Heart left ventricle (tissue), 16 donors: ENCODE results near the gene LRMDA. TPM values are rescaled to one million over a fixed set of nuclear protein-coding genes. Genes with fewer than 3 reads are reported as not detected.
"Not testable (repeated sequence)": the region's sequence is repeated elsewhere in the genome, so short reads cannot be mapped to it uniquely, and the experiment has no call there.

Experiments used
- ATAC-seq, 4 donors: fragments of 200-7000 bp; cut with Tn5 transposase; one replicate each; pipeline ENCODE4 v1.9.1; 2020 to 2022; ENCODE audit warnings: moderate library complexity in 4 of 4, mild to moderate bottlenecking in 3 of 4, moderate number of reproducible peaks in 1 of 4
- DNase-seq, 5 donors: peaks; one replicate each; pipeline ENCODE4 v3.0.0-alpha.2; 2020
- H3K27ac ChIP-seq, 12 donors: fragments of 200-600 bp; sonication (generic) in 4 of 12; one replicate each; pipeline versions ENCODE4 v1.5.0 to v1.8.0; 2016 to 2022; ENCODE audit warnings: mild to moderate bottlenecking in 2 of 12
- H3K27me3 ChIP-seq, 9 donors: fragments of 200-600 bp; sonication (generic) in 2 of 9; one replicate each; pipeline versions ENCODE4 v1.5.1 to v1.8.0; 2016 to 2022; ENCODE audit warnings: mild to moderate bottlenecking in 3 of 9
- H3K36me3 ChIP-seq, 9 donors: fragments of 200-600 bp; sonication (generic) in 2 of 9; one replicate each; pipeline versions ENCODE4 v1.5.0 to v1.8.0; 2018 to 2022; ENCODE audit warnings: mild to moderate bottlenecking in 2 of 9
- H3K4me1 ChIP-seq, 12 donors: fragments of 200-600 bp; sonication (generic) in 4 of 12; one replicate each; pipeline versions ENCODE4 v1.5.0 to v1.8.0; 2016 to 2022; ENCODE audit warnings: mild to moderate bottlenecking in 3 of 12
- H3K4me3 ChIP-seq, 12 donors: fragments of 200-600 bp; sonication (generic) in 4 of 12; one replicate each; pipeline versions ENCODE4 v1.5.0 to v1.8.0; 2017 to 2022; ENCODE audit warnings: mild to moderate bottlenecking in 9 of 12, moderate library complexity in 4 of 12
- H3K9me3 ChIP-seq, 12 donors: fragments of 200-600 bp; sonication (generic) in 4 of 12; one replicate each; pipeline versions ENCODE4 v1.5.0 to v1.8.0; 2016 to 2022; ENCODE audit warnings: mild to moderate bottlenecking in 1 of 12
- POLR2A ChIP-seq, 2 donors: fragments of 450-650 bp; IDR thresholded peaks; one replicate each; pipeline ENCODE4 v1.6.1; 2017; ENCODE audit warnings: antibody characterized with exemption in 2 of 2, mild to moderate bottlenecking in 2 of 2, moderate library complexity in 2 of 2
- WGBS, 4 donors: extraction: QIAGEN DNeasy Blood & Tissue Kit in 2 of 4; methylation state at CpG; one replicate each; pipeline versions ENCODE4 v1.1.5 to v1.1.7; 2013 to 2018; 5-methylcytosine and 5-hydroxymethylcytosine counted together
- intact Hi-C, 10 donors: fragments of 100-400 bp; cut with DNase I; formaldehyde crosslinking; loops; one replicate each; pipeline versions ENCODE4 v1.11.1 to v1.14.2; 2022
- polyA plus RNA-seq, 2 donors: library from polyadenylated mRNA; stranded (reverse); fragments of 200-250 nt; gene quantifications; one replicate each; pipeline ENCODE4 v1.2.3, GENCODE V29; 2013
- total RNA-seq, 9 donors: library from RNA; depleted of rRNA in 2 of 9; stranded (reverse); fragments of >200 nt in 2 of 9; fragmentation: NEBNext Ultra II Directional in 3 of 9; extraction: Animal tissue kit (Norgen Biotek cat#: 25700) in 3 of 9; gene quantifications; one replicate each; pipeline versions ENCODE4 v1.1.0 to v1.2.4, GENCODE V29; 2016 to 2023
- TF ChIP-seq, protein P1 (sequence below), 12 donors: fragments of 200-600 bp; sonication (generic) in 4 of 12; IDR thresholded peaks; one replicate each; pipeline versions ENCODE4 v1.5.0 to v1.8.0; 2018 to 2022; ENCODE audit warnings: antibody characterized with exemption in 12 of 12, mild to moderate bottlenecking in 5 of 12
- donor health status: ischemic (EF 13 %, LVEDD 7.1; RV severe dilation, severe dysfunction).
- donor health status: healthy with polysubstance abuse.
- donor health status: DM: no; HTN: yes; CAD: no.
- donor health status: DM: no; HTN: no; CAD: no.
- donor health status: ischemic (EF 25% LVEDD 6.9; RV normal size, moderate dysfunction).
- donor health status: ischemic (EF 25% LVEDD 5.7; RV mildly dilated, moderate dysfunction).
- donor health status: healthy.
- donor health status: DM: yes; HTN: yes; CAD: no.
- donor health status: ischemic (EF 35%, LVEDD 5.7; RV mildly dilated, moderate dysfunction).
- donor health status: nonischemic (EF 11% LVEDD 7.7; RV severe dilation, severe dysfunction).
- donor health status: DM: yes; HTN: yes; CAD: no.
- donor health status: PGD.
- donor health status: ischemic (EF 29% LVEDD 5.4; RV normal size, mild dysfunction).
- donor health status: nonischemic (EF 23%, LVEDD 6.1; RV moderate dilation, normal function).

LRMDA gene
- total and polyA plus RNA-seq, 11 donors: 2.4 to 34.4 (median 14.9) TPM

DNA sequence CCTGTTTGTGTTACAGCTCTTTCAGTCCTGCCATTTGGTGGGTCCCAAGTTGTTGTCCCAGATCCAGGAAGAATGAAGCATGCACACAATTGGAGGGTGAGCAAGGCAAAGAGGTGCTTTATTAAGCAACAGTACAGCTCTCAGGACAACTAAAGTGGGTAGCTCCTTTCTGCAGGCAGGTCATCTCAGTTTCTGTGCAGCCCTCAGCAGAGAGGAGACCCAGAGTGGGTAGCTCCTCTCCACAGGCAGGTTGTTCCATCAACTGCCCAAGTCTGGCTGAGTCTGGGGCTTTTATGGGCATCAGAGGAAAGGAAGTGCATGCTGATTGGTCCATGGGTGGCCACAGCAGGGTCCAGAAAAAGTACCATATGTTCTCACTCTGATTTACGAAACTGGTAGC lies 624.5 kb downstream of the LRMDA start:
- intact Hi-C loops: no loop called here
- no peak for TF ChIP-seq POLR2A (IDR thresholded peaks at IDR 0.05)
- TF ChIP-seq, protein P1, sequence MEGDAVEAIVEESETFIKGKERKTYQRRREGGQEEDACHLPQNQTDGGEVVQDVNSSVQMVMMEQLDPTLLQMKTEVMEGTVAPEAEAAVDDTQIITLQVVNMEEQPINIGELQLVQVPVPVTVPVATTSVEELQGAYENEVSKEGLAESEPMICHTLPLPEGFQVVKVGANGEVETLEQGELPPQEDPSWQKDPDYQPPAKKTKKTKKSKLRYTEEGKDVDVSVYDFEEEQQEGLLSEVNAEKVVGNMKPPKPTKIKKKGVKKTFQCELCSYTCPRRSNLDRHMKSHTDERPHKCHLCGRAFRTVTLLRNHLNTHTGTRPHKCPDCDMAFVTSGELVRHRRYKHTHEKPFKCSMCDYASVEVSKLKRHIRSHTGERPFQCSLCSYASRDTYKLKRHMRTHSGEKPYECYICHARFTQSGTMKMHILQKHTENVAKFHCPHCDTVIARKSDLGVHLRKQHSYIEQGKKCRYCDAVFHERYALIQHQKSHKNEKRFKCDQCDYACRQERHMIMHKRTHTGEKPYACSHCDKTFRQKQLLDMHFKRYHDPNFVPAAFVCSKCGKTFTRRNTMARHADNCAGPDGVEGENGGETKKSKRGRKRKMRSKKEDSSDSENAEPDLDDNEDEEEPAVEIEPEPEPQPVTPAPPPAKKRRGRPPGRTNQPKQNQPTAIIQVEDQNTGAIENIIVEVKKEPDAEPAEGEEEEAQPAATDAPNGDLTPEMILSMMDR (IDR thresholded peaks at IDR 0.05): no peak
- no peak for DNase-seq

DNA sequence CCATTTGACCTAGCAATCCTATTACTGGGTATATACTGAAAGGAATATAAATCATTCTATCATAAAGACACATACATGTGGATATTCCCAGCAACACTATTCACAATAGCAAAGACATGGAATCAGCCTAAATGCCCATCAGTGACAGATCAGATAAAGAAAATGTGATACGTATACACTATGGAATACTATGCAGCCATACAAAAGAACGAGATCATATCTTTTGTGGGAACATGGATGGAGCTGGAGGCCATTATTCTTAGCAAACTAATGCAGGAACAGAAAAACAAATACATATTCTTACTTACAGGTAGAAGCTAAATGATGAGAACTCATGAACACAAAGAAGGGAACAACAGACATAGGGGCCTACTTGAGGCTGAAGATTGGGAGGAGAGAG lies 629.6 kb downstream of the LRMDA start:
- intact Hi-C loops, H3K9me3 ChIP-seq, H3K4me3 ChIP-seq, H3K36me3 ChIP-seq, ATAC-seq, H3K4me1 ChIP-seq, H3K27ac ChIP-seq, H3K27me3 ChIP-seq, DNase-seq: not testable (repeated sequence)
- WGBS, 4 donors: 95 to 98% (median 96%) methylated on average over 2 of the region's 2 CpGs

More for the DNA sequence above, 624.5 kb downstream of the LRMDA start:
- no peak for ATAC-seq
- H3K9me3 ChIP-seq: peaks cover 0 to 17% (median 0%) of the 10 kb centered on the region in 12 donors
- H3K27ac ChIP-seq: no peak overlapping the region
- H3K4me1 ChIP-seq: no peaks in the 10 kb centered on the region
- no peaks in the 10 kb centered on the region for H3K36me3 ChIP-seq
- H3K27me3 ChIP-seq: no peaks in the 10 kb centered on the region
- H3K4me3 ChIP-seq: no peak overlapping the region
- 86 to 100% (median 93%) methylated on average over 1 of the region's 1 CpG for WGBS, 4 donors

DNA sequence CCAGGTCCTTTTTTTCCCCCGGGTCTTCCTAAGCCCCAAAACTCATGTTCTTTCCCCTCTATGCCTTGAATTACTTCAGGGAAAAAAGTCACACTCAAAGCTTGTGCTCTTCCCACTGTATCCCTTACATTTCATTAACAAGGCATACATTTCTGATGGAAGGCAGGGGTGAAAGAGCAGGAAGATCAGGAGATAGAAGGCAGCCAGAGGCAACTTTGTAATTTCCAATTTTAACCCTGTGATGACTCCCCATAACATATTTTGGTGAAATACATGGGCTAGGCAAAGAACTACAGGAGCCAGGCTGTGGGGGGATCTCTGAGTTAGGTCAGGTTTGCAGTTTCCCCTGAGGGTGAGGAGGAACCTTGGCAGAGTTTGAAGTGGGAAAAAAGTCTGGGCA lies 635.0 kb downstream of the LRMDA start:
- Histone ChIP-seq H3K27me3 (no peaks in the 10 kb centered on the region), H3K4me3 (no peak overlapping the region), H3K9me3 (peaks cover 0 to 5% (median 0%) of the 10 kb centered on the region in 12 donors), H3K27ac (no peak overlapping the region), H3K4me1 (no peaks in the 10 kb centered on the region), H3K36me3 (no peaks in the 10 kb centered on the region)
- no peak for DNase-seq
- WGBS, 4 donors: 90 to 96% (median 95%) methylated on average over 1 of the region's 1 CpG
- intact Hi-C loops: no loop called here
- no peak for TF ChIP-seq POLR2A (IDR thresholded peaks at IDR 0.05)
- TF ChIP-seq, protein P1 (IDR thresholded peaks at IDR 0.05): no peak
- ATAC-seq: no peak

DNA sequence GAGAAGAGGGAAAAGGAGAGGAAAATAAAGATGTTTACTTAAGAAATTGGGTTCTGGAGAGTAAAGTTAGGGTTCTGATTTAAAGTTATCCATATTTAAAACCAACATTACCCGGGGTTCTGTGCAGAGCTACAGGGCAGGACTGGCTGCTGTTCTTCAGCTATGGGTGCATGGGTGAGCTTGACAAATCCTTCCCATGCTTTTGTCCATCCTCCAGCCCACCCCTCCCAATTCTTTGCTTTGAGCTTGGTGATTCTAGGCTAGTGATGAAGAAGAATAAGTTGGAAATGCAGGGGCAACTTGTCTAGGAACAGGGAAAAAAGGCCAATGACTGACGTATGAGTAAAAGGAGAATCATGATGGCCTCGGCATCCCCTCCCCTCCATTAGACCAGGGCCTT lies 636.0 kb downstream of the LRMDA start:
- no peak for DNase-seq
- 96 to 98% (median 96%) methylated on average over 3 of the region's 3 CpGs for WGBS, 4 donors
- Histone ChIP-seq H3K9me3 (peaks cover 0 to 5% (median 0%) of the 10 kb centered on the region in 12 donors), H3K4me3 (no peak overlapping the region), H3K36me3 (no peaks in the 10 kb centered on the region), H3K4me1 (no peaks in the 10 kb centered on the region), H3K27ac (no peak overlapping the region), H3K27me3 (no peaks in the 10 kb centered on the region)
- no peak for TF ChIP-seq POLR2A (IDR thresholded peaks at IDR 0.05)
- TF ChIP-seq, protein P1 (IDR thresholded peaks at IDR 0.05): no peak
- intact Hi-C loops: no loop called here
- ATAC-seq: no peak

DNA sequence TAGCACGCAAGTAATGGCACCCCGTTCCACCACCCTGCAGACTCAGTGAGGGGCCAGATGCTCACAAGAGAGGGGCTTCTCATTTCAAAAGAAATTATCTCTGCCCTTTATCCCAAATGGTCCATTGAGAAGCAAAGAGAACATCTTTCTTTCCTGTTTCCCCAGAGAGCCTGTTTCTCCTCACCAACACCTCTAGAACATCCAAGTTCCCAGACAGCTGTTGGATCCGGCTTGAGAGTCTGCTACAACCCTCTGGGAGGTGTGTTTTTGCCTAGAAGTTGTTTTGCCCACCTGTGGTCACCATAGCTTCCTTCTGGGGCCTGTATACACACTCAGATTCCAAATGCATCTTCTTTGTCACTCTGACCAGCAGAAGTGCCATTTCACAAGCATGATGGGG lies 637.4 kb downstream of the LRMDA start:
- Histone ChIP-seq H3K27me3 (no peaks in the 10 kb centered on the region), H3K36me3 (no peaks in the 10 kb centered on the region), H3K27ac (no peak overlapping the region), H3K4me3 (no peak overlapping the region), H3K9me3 (peaks cover 0 to 5% (median 0%) of the 10 kb centered on the region in 12 donors), H3K4me1 (no peaks in the 10 kb centered on the region)
- intact Hi-C loops: no loop called here
- whole genome bisulfite sequencing, 4 donors: 88 to 94% (median 90%) methylated on average over 3 of the region's 3 CpGs
- TF ChIP-seq, protein P1 (IDR thresholded peaks at IDR 0.05): no peak
- no peak for TF ChIP-seq POLR2A (IDR thresholded peaks at IDR 0.05)
- ATAC-seq: no peak
- no peak for DNase-seq
